Epithelial cell of esophagus (primary cell): ENCODE data around the gene ALK.

Experiments
- DNase-seq: peaks from one replicate; pipeline ENCODE4 v3.0.0; 2010; ENCODE audit warnings: low read depth
- H3K4me3 ChIP-seq: 2 replicates; pipeline ENCODE4 v1.5.1; 2011; ENCODE audit warnings: mild to moderate bottlenecking, low read length, control low read depth
- TF ChIP-seq, protein P1 (sequence below): IDR thresholded peaks from 2 replicates; pipeline ENCODE4 v1.5.1; 2011; ENCODE audit warnings: low read depth, mild to moderate bottlenecking, low read length, control low read depth, inconsistent platforms; ENCODE audit not compliant: insufficient read depth; ENCODE audit errors: missing control alignments

The ALK gene

DNA sequence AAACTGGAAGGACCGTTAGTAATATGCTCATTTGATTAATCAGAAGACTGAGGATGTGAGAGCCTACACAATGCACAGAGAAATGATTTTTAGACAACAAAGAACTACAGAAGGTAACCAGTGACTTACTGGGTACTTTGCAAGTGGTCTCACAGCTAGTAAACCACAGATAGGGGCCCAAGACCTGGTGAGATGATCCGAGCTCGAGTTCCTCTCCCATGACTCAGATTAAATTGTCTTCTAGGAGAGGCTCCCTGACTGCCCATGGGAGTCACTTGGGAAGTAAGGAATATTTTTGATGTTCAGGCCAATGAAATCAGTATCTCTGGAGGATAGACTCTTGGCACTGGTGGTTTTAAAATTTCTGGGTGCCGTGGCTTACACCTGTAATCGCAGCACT is 586.0 kb downstream of the ALK start:
- no peak for DNase-seq
- no peak overlapping the region for H3K4me3 ChIP-seq
- TF ChIP-seq, protein P1, sequence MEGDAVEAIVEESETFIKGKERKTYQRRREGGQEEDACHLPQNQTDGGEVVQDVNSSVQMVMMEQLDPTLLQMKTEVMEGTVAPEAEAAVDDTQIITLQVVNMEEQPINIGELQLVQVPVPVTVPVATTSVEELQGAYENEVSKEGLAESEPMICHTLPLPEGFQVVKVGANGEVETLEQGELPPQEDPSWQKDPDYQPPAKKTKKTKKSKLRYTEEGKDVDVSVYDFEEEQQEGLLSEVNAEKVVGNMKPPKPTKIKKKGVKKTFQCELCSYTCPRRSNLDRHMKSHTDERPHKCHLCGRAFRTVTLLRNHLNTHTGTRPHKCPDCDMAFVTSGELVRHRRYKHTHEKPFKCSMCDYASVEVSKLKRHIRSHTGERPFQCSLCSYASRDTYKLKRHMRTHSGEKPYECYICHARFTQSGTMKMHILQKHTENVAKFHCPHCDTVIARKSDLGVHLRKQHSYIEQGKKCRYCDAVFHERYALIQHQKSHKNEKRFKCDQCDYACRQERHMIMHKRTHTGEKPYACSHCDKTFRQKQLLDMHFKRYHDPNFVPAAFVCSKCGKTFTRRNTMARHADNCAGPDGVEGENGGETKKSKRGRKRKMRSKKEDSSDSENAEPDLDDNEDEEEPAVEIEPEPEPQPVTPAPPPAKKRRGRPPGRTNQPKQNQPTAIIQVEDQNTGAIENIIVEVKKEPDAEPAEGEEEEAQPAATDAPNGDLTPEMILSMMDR, result no peak

DNA sequence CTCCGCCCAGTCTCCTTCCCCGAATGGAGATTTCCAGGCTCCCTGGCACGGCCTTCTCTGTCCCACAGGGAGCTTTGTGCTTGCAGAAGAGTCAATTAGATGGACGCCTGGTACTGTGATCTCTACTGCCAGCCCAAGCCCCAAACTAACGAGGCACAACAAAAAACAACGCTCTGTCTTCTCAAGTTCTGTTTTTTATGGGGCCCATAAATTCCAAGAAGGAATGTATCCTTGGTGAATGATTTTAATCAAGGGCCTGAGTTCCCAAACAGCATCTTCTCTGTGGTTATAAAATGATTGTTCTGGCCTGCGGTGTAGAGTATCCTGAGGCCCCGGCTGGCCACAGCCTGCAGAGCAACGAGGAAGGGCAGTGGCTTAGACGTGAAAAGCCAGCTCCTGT is 586.7 kb downstream of the ALK start:
- H3K4me3 ChIP-seq, result no peak overlapping the region
- TF ChIP-seq, protein P1, result no peak
- no peak for DNase-seq

DNA sequence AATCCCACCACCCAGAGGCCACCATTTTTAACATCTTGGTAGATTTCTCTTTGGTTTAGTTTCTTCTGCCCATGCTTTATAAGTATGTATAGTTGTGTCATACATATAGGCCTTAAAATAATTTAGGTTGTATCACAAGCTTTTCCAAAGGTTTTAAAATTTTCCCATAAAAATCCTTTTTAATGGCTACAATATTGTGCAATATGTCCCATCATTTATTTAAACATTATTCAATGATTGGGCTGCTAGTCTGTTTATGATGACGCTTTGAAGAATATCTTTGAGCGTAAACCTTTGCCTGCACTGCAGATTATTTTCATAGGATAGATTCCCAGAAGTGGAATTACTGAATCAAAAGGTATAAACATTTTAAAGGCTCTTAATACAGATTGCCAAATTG is 588.8 kb downstream of the ALK start:
- DNase-seq, result no peak
- H3K4me3 ChIP-seq, result no peak overlapping the region
- TF ChIP-seq, protein P1, result no peak

GRCh38 chr2:29329899-29330298 is 591.5 kb downstream of the ALK start:
- H3K4me3 ChIP-seq, result no peak overlapping the region
- TF ChIP-seq, protein P1, result no peak
- DNase-seq, result no peak

DNA sequence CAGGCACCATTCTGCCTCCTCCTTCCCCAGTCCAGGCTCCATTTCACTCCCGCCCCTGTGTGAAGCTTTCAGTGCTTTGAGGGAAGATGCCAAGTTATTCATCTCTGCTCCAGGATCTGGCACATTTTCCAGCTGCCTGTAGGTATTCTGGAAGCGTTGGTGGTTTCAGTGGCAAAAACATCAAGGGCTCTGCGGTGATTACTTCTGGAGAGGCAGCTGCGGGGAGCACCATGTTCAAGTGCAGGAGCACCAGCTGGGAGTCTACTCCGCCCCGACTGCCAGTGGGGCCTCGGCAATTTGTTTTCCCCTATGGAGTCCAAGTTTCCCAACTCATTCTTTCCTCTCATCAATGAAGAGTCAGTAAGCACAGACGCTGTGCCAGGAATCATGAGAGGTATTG is 594.5 kb downstream of the ALK start:
- no peak overlapping the region for H3K4me3 ChIP-seq
- no peak for DNase-seq
- TF ChIP-seq, protein P1, result no peak

- H3K4me3 ChIP-seq, result no peak overlapping the region
- TF ChIP-seq, protein P1, result no peak
- DNase-seq, result peak; percentile 94
These were observed 595.8 kb downstream of the ALK start for GRCh38 chr2:29325544-29325943.

DNA sequence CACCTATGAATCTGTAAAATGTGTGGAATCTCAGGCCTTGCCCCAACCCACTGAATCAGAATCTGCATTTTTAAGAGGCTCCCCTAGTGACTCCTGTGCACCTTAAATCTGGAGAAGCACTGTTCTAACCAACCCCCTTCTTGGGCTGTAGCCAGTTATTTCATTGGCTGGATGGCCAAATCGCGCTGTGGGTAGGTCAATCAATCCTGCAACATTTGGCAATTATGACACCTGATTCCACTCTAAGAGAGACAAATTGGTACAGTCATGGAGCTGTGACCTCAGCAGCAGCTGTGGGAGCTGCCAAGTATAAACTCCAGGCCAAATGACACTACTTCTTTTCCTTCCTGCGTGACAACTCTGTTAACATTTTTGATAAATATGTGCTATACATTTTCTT is 597.4 kb downstream of the ALK start:
- TF ChIP-seq, protein P1, result no peak
- no peak for DNase-seq
- H3K4me3 ChIP-seq, result no peak overlapping the region
